NCI-H187 treated with DMSO at 0.1 percent for 48 hours (cell line): ENCODE data around the gene GASK1B.

Experiments
- DNase-seq: peaks from one replicate; lab custom pipeline; 2025; lab: John Stamatoyannopoulos, UW

Gene GASK1B

DNA sequence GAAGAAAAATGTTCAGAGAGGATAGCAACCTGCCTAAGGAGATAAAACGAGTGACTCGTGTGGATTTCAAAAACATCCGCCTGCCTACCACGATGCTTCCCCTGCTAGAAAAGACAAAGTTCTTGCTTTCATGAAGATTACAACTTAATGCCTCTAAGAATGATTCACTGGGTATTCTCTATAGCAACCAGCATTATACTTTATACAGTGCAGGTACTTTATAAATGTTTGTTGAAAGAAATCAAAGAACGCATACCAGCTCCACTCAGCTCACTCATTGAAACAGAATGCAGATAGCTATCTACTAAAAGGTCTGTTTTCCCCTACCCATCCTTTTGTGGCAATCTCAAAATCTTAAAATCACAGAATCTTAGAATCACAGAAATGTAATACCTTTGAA is 33.7 kb downstream of the GASK1B start:
- no peak for DNase-seq

DNA sequence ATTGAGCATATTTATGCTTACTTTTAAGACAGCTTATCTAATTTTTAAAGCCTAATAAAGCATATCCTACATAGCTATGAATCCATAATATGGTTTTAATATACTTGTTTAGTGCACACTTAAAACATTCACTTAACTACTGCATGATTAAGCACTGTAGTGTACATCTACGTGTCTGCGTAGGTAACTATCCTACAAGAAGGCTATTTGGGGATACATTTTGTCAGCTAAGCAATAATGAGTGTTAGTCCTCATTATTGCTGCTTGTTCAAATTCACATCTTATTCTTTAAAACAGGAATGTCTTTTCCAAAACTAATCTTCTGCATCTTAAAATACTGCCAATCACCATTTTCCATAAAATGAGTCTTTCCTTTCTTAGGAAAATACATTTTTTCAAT is 38.6 kb downstream of the GASK1B start:
- no peak for DNase-seq

DNA sequence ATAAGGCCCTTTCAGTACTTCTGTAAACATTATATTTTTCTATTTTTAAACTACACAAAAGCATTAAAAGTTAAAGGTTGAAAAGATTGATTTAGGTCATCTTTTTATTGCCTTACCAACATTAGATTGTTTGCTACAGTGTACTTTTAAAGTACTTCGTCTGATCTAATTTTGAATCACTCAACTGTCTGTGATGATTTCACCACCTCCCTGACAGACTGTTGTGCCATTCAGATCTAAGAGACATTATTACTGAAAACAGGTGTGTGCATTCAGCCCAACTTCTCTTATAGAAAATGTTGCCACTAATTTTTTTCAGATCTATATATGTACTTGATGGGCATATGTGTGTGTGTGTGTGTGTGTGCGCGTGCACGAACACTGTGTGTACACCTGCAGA is 39.3 kb downstream of the GASK1B start:
- DNase-seq, result no peak

DNA sequence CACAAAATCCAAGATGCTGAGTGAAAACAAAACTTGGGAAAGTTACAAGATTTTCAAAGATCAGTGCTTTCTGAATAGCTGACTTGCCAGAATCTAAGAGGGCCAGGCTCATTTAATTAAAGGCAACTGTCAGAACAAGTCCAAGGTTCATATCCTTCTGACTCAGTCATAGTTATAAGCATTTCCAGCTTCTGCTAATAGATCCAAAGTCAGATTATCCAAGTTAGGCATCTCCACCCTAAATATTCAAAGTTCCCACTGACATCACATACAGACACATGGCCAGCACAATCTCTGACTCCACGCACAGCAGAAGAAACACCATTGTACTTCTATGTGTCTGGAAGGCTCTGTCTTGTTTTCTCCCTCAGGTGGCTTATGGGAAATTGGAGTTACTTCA is 41.8 kb downstream of the GASK1B start:
- no peak for DNase-seq

DNA sequence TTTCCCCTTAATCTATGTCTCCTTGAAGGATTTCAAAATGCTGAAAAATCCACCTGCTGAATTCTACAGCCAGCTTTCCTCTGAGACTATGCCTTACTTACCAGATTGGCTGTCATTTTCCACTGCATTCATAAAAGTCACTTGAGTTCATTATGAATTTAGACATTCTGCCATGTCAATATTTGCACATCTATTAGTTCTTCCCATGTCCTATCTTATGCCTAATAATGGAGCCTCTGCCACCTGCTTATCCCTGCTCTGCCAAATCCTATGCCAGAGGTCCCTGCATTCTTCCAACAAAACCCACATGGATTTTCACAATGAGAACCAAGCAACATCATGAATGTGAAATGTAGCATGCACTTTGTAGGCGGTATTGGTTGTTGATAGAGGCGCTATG is 42.6 kb downstream of the GASK1B start:
- DNase-seq, result no peak

DNA sequence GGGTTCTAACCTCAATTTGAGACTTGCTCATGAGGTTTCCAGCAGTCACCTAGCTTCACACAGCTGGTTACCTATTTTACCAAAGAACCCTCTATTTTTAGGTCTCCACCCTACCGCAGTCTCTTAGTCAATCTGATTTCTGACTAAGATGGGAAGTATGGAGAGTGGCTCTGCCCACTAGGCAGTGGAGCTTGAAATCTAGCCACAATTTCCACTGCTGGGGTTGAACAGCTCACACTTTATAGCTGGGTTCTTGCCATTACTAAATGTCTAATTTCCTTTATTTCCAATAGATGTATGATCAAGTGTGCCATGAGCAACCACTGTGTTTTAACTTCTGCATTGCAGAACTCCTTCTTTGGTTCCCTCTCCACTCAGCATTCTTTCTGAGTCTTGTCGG is 43.1 kb downstream of the GASK1B start:
- no peak for DNase-seq

GRCh38 chr4:158128540-158128939 is 44.3 kb downstream of the GASK1B start:
- DNase-seq, result no peak

DNA sequence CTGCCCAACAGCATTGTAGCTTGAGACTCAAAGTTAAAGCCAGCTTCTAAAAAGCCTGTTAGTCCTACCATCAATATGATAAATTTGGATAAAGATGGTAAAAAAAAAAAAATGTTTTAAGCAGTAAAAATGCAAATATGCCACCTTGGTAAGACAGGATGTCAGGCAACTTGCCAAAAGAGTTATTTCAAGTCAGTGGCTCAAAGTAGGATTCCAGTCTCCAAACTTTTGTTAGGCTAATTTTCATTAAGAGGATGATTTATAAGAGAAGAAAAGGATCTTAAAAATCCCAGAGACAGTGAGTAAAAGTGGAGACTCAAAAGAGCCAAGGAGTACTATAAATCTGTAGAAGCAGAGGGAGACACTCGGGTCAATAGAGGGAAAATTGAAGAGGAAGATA is 47.5 kb downstream of the GASK1B start:
- DNase-seq, result no peak
